ENCODE measurements around the gene SLC4A1.
"Not testable (repeated sequence)": the region's sequence is repeated elsewhere in the genome, so short reads cannot be mapped to it uniquely, and the experiment has no call there.

Gene SLC4A1

GRCh38 chr17:44255915-44256314 lies 12.0 kb downstream of the SLC4A1 start:
- DNase-seq = no peak

DNA sequence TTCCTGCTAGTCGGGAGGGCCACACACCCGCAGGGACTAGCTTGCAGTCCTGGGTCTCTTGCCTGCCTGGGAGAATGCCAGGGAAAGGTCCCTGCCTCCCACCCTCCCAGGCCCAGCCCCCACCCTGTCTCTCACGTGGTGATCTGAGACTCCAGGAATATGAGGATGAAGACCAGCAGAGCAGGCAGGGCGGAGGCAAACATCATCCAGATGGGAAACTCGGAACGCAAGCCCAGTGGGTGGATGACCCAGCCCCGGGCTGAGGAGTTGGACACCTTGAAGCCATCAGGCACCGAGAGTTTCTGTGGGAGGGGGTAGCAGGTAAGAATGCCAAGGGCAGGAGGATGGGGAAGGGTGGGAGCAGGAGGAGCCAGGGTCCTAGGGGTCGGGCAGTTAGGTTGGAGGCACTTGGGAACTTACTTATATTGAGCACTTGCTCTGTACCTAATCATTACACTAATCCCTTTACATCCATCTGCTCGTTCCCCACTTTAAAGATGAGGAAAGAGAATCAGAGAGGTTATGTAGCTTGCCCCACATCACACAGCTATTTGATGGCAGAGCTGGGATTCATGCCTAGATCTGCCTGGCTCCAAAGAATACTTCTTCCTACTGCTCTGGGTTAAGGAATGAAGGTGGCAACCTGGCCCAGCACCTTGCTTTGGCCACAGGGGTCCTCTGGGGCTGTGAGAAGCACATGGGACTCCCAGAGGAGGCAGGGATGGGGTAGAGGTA lies 13.4 kb downstream of the SLC4A1 start:
- DNase-seq = no peak

GRCh38 chr17:44253006-44253405 lies 14.9 kb downstream of the SLC4A1 start:
- DNase-seq = no peak

DNA sequence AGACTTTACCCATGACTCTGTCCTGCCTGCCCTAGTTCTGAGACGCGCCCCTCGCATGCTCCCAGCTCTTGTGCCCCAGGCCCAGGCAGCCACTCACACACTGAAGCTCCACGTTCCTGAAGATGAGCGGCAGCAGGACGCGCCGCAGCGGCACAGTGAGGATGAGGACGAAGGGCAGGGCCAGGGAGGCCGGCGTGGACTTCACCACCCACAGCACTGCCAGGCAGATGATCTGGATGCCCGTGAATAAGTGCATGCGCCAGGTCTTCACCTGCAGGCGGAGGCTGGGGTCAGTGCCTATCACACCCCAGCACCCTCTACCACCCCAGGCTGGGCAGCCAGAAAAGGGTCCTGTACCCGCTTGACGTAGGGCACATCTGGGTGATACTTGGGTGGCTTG lies 16.9 kb downstream of the SLC4A1 start:
- no peak for DNase-seq

DNA sequence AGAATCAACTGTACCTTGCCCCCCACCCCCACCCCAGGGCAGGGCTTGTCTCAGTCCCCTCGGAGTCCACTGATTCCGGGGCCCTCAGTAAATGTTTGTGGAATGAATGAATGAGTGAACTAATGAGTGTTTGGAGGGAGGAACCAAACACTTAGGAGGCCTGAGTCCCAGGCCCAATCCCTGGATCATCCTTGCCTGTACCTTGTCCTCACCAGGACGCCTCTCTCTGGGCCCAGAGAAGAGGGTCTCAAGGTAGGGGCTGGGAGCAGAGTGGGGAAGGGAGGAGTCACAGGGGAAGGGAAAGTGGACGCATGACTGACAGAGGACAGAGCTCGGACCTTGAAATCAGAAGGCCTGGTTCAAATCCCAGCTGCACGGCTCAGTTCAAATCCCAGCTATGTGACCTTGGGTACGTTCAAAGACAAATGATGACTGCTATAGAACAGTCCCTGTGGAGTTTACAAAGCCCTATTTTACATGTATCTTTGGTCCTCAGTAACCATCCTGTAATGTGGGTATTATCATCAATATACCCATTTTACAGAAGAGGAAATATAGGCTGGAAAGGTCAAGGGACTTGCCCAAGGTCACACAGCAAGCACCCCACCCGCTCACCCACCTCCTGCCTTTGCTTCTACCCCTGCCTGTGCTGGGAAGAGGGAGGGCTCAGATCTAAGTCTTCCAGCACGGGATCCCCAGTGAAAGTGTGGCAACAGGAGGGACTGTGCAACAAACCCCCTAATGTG lies 18.3 kb downstream of the SLC4A1 start:
- no peak for DNase-seq

DNA sequence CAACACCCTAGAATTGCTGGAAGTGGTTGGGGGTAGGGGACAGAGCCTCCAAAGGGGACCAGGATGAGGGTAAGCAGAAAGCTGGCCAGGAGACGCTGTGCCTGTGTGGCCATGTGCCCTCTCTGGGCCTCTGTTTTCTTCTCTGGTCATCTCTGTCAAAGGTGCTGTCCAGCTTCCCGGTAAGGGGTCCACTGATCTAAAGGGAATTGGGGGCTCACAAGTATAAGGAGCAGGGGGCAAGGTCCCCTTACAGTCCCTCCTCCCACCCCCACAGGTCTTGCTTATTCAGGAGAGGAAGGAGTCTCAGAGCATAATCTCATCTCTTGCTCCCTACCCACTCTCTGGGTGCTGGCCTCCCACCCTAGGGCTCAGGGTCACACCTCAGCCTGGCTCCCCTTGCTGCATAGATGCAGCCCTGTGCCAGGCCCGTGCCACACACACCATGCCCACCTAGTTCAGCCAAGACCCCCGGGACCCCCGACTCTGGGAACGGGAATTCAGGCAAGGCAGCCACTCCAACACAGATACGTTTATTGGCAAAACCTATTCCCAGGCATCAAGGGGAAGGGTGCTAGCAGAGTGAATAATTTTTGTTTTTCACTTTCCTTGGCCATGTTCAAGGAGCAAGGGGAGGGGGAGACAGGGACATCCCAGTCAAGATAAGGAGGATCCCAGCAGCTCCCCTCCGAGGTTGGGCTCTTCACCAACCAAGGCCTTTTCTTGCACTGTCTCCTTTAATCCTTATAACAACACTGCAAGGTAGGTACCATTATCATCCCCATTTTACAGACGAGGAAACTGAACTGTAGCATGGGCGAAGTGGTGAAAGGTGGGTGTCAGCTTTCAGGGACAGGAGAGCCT lies 19.8 kb downstream of the SLC4A1 start:
- no peak for DNase-seq

- DNase-seq = no peak
Observed at GRCh38 chr17:44247440-44247841, 20.5 kb downstream of the SLC4A1 start.

DNA sequence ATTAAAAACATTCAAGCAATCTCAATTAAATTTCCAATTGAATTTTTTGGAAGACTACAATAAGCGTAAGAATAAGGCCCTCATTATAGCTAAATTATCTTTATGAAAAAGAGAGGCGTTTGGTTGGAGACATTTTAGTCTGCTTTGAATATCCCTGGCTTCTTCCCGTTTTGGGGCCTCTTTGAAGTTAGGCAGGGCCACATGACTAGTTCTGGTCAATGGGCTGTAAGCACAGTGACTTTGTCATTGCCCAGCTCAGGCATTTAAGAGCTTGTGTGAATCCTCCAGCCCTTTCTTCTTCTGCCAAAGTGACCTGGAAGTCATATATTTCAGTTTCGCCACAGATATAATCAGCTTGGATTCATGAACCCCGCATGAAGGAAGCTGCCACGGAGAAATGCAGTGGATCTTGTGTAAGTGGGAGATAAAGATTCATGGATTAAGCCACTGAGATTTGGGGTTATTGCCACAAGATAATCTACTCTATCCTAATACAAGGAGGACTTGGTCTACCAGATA lies 26.8 kb downstream of the SLC4A1 start:
- no peak for DNase-seq

GRCh38 chr17:44237886-44238285 lies 30.0 kb downstream of the SLC4A1 start:
- not testable (repeated sequence) for DNase-seq

- no peak for DNase-seq
Observed at GRCh38 chr17:44236444-44236991, 31.4 kb downstream of the SLC4A1 start.

DNA sequence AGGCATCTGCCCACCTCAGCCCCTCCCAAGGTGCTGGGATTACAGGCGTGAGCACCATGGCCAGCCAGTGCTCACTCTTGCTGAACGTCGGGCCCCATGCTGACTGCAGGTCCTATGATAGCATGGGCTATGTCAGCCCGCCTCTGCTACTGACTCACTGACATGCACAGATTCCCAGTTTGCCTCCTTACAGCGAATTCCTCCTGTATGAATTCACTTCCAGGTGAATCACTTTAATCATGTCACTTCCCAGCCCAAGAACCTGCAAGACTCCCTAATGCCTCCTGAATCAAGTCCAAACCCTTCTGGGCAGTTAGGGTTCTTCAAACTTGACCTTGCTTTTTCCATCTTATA lies 32.4 kb downstream of the SLC4A1 start:
- no peak for DNase-seq

DNA sequence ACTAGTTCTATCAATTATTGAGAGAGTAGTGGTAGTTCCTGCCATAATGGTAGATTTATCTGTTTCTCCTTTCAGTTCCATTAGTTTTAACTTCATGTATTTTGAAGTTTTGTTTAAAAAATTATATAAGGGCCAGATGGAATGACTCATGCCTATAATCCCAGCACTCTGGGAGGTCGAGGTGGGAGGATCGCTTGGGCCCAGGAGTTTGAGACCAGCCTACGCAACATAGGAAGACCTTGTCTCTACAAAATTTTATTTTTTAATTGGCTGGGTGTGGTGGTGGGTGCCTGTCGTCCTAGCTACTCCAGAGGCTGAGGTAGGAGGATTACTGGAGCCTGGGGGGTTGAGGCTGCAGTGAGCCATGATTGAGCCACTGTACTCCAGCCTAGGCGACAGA lies 34.4 kb downstream of the SLC4A1 start:
- no peak for DNase-seq

GRCh38 chr17:44232061-44232460 lies 35.9 kb downstream of the SLC4A1 start:
- DNase-seq = no peak

GRCh38 chr17:44230140-44230539 lies 37.8 kb downstream of the SLC4A1 start:
- no peak for DNase-seq

- DNase-seq = no peak
Observed at GRCh38 chr17:44229090-44229489, 38.8 kb downstream of the SLC4A1 start.

DNA sequence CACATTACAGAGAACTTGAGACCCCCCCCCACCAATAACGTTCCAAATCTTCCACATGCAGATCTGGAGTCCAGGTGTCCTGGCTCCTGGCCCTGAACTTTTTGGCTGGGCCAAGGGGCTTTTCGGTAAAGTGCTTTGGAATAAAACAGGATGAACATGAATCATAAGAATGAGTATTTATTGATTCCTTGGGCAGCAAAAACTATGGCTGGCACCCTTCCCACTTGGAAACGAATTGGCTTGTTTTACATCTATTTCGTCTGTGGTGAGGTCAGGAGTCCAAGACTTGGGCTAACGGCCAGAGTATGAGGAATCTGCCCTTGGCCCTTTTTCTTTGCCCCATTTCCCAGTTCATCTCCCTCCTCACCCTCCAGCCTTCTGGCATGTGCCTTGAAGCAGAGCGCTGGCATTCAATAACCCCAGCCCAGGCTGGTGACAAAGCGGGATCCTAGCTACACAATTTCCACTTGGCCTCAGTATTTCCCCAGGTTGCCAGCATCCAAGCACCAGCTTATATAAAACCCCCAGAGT lies 44.3 kb downstream of the SLC4A1 start:
- DNase-seq = no peak

GRCh38 chr17:44222112-44222869 lies 45.6 kb downstream of the SLC4A1 start:
- peak; percentile 39 for DNase-seq

DNA sequence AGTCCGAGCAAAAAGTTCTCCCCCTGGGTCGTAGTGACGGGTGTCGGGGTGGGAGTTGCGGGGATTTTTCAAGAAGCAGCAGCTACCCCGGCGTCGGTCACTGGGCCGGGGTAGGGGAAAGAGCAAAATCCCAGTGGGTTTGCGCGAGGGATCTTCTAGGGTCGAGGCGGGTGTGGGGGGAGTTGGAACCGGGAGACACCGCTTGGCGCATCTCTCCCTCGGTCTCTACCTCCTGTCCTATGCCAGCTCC lies 46.1 kb downstream of the SLC4A1 start:
- DNase-seq = no peak

- peak; percentile 45 for DNase-seq
Observed at GRCh38 chr17:44221084-44221861, 46.7 kb downstream of the SLC4A1 start.

DNA sequence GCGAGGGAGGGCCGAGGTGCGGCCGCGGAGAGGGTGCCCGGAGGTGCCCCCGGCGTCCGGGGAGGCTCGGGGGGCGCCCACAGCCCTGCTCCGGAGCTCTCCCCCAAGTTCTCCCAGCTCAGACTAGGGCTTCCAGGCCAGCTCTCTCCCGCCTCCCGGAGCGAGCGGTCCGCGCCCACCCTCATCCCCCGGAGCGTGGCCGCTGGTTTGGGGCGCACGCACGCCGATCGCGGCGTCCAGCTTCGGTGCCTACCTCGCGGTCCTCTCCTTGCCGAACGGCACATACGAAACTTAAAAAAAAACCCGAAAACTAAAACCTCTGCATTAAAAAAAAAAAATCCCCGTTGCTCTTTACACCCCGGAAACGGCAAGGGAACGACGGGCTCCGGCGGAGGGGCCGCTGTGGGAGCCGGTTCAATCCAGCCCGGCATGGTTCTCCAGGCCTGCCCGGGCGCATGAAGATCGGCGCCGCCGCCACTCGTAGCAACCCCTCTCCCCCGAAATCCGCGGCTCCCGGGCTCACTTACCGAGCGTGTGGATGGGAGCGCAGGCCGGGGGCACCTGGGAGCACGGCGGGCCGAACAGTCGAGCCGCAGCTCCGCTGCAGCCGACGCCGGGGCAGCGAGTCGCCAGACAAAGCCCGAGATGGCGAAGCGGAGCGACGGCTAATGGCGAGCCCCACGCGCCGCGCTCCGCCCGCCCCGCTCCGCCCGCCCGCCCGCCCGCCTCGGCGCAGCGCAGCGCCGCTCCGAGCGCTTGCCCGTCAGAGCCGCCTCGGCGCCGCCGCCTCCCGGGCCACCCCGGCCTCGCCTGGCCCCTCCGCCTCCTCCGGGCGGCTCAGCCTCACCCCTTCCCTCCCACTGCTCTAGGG lies 47.5 kb downstream of the SLC4A1 start:
- no peak for DNase-seq
